RWPE2 (cell line): ENCODE data around the gene TESK2.

Experiments
- ATAC-seq: fragments of 200-7000 bp; cut with Tn5 transposase; 3 replicates; pipeline ENCODE4 v1.9.1; 2021; ENCODE audit warnings: low read depth
- DNase-seq: peaks from one replicate; pipeline ENCODE4 v3.0.0-alpha.2; 2020; ENCODE audit warnings: low spot score
- H3K27ac ChIP-seq: fragments of 450-650 bp; 2 replicates; pipeline ENCODE4 v1.5.1; 2017; ENCODE audit warnings: mild to moderate bottlenecking; ENCODE audit not compliant: poor library complexity, severe bottlenecking
- H3K27me3 ChIP-seq: fragments of 250-450 bp; sonication (Bioruptor Pico); 2 replicates; pipeline ENCODE4 v1.5.1; 2021; ENCODE audit warnings: mild to moderate bottlenecking, moderate library complexity; ENCODE audit not compliant: insufficient read depth, poor library complexity, severe bottlenecking
- H3K36me3 ChIP-seq: fragments of 250-450 bp; sonication (Bioruptor Pico); 2 replicates; pipeline ENCODE4 v1.5.1; 2020; ENCODE audit warnings: low read depth, mild to moderate bottlenecking, moderate library complexity
- H3K4me1 ChIP-seq: fragments of 250-450 bp; sonication (Bioruptor Pico); 2 replicates; pipeline ENCODE4 v1.5.1; 2021; ENCODE audit warnings: mild to moderate bottlenecking, moderate library complexity; ENCODE audit not compliant: insufficient read depth, poor library complexity, severe bottlenecking
- H3K4me3 ChIP-seq: fragments of 250-450 bp; sonication (Bioruptor Pico); 2 replicates; pipeline ENCODE4 v1.5.1; 2021; ENCODE audit warnings: mild to moderate bottlenecking, moderate library complexity; ENCODE audit not compliant: severe bottlenecking
- H3K9me3 ChIP-seq: fragments of 250-450 bp; sonication (Bioruptor Pico); 2 replicates; pipeline ENCODE4 v1.5.1; 2021; ENCODE audit warnings: mild to moderate bottlenecking, moderate library complexity; ENCODE audit not compliant: severe bottlenecking
- CTCF ChIP-seq: fragments of 450-650 bp; IDR thresholded peaks from one replicate; pipeline ENCODE4 v1.5.1; 2017; ENCODE audit warnings: mild to moderate bottlenecking, moderate library complexity; ENCODE audit not compliant: poor library complexity, severe bottlenecking

Gene TESK2

GRCh38 chr1:45429561-45430159, 61.3 kb downstream of the TESK2 start:
- Histone ChIP-seq H3K27me3 (no peaks in the 10 kb centered on the region), H3K27ac (no peak overlapping the region), H3K4me3 (no peak overlapping the region), H3K4me1 (no peaks in the 10 kb centered on the region), H3K36me3 (no peaks in the 10 kb centered on the region), H3K9me3 (no peaks in the 10 kb centered on the region)
- TF ChIP-seq CTCF, result no peak
- no peak for ATAC-seq
- DNase-seq, result no peak

DNA sequence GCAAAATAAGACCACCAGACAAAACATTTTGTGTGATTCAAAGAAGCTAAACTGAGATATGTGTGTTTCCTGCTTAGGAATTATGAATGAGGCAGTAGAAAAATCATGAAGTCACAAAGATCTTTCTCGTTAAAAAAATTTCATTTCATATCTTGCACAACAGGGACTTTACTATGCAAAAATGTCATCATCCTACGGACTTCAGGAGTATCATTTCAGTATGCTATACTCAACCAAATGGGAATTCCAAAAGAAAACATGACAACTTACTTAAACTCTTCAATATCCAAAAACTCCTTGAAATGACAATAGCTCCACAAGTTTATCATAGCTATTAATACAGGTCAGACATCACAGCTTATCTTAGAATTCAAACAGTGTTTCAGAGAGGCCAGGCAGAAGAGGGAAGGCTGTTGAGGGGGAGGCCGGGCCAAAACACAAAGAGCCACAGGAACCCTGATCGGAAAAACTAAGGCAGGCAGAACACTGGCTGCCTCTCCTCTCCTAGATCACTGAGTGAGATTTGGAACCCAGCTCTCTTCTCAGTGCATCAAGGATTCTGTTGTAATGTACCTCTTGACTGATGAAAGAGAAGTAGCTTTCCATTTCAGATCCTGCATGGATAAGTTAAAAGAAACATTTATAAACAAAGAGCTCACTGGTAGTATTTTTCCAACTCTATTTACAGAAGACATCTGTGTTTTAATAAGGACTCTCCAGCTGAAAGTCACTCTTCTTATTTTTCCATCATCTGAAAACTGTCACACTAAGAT, 66.9 kb downstream of the TESK2 start:
- Histone ChIP-seq H3K27me3 (no peaks in the 10 kb centered on the region), H3K27ac (no peak overlapping the region), H3K9me3 (no peaks in the 10 kb centered on the region), H3K4me1 (no peaks in the 10 kb centered on the region), H3K4me3 (no peak overlapping the region), H3K36me3 (no peaks in the 10 kb centered on the region)
- ATAC-seq, result no peak
- no peak for DNase-seq
- no peak for TF ChIP-seq CTCF

DNA sequence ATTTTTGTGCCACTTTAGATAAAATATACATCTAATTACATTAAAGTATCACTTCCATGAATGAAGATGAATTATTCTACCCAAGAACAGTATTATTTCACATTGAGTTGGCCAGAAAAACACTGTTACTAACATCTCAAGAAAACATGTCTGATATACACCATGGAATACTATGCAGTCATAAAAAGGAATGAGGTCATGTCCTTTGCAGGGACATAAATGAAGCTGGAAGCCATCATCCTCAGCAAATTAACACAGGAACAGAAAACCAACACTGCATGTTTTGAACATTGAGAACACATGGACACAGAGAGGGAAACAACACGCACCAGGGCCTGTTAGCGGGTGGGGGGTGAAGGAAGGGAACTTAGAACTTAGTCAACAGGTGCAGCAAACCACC, 69.0 kb downstream of the TESK2 start:
- TF ChIP-seq CTCF, result no peak
- H3K27me3 ChIP-seq, result no peaks in the 10 kb centered on the region
- H3K4me3 ChIP-seq, result no peak overlapping the region
- H3K9me3 ChIP-seq, result no peaks in the 10 kb centered on the region
- no peak for ATAC-seq
- no peaks in the 10 kb centered on the region for H3K4me1 ChIP-seq
- DNase-seq, result no peak
- no peak overlapping the region for H3K27ac ChIP-seq
- H3K36me3 ChIP-seq, result no peaks in the 10 kb centered on the region

DNA sequence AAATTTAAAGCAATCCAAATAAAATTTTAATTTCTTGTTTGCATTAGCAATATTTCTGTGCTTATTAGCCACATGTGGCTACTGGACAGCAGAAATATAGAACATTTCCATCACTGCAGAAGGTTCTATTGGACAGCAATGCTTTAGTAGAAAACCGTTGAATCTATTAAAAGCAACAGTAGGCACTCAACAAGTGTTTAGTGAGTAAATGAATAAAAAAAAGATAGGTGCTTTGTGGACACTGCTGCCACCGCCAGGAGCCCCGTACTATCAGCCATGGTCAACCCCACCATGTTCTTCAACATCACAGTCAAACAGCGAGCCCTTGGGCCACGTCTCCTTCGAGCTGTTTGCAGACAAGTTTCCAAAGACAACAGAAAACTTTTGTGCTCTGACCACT, 76.2 kb downstream of the TESK2 start:
- Histone ChIP-seq H3K27me3 (no peaks in the 10 kb centered on the region), H3K4me1 (no peaks in the 10 kb centered on the region), H3K36me3 (no peaks in the 10 kb centered on the region), H3K9me3 (no peaks in the 10 kb centered on the region), H3K4me3 (no peak overlapping the region), H3K27ac (no peak overlapping the region)
- ATAC-seq, result no peak
- no peak for TF ChIP-seq CTCF
- DNase-seq, result no peak

- H3K4me1 ChIP-seq, result no peaks in the 10 kb centered on the region
- no peaks in the 10 kb centered on the region for H3K27me3 ChIP-seq
- no peak overlapping the region for H3K4me3 ChIP-seq
- no peaks in the 10 kb centered on the region for H3K9me3 ChIP-seq
- TF ChIP-seq CTCF, result no peak
- DNase-seq (no peak), ATAC-seq (no peak)
- no peak overlapping the region for H3K27ac ChIP-seq
- H3K36me3 ChIP-seq, result no peaks in the 10 kb centered on the region
These were observed 78.1 kb downstream of the TESK2 start for GRCh38 chr1:45412899-45413298.
